ENCODE results near the gene DNAH14. TPM values are rescaled to one million over a fixed set of nuclear protein-coding genes. Genes with fewer than 3 reads are reported as not detected.
"Not testable (repeated sequence)": the region's sequence is repeated elsewhere in the genome, so short reads cannot be mapped to it uniquely, and the experiment has no call there.

DNAH14 gene
- 1 to 10 TPM in 2 of 3 donors, under 1 TPM in 1; 0.80 to 3.6 (median 1.8) TPM for polyA plus RNA-seq

- H3K27ac ChIP-seq (ENCODE audit: low read depth, low read length), result no peak within 1 kb of the TSS
- 1 to 3% (median 2%) methylated on average over 62 to 75 of the region's 75 CpGs for WGBS, 3 donors
These were observed at the start of gene DNAH14 for GRCh38 chr1:224929335-224930237. Gene DNAH14 (plus strand): TSS chr1:224929675. CDS start chr1:224952703, 23,028 bp downstream.

GRCh38 chr1:224880593-224881307, 48.7 kb upstream of the DNAH14 start:
- WGBS, 3 donors, result 59 to 67% (median 63%) methylated on average over 8 of the region's 8 CpGs
- H3K27ac ChIP-seq (ENCODE audit: low read depth, low read length), result no peak overlapping the region

- H3K27ac ChIP-seq (ENCODE audit: low read depth, low read length), result not testable (repeated sequence)
- 80 to 87% (median 82%) methylated on average over 5 of the region's 5 CpGs for WGBS, 3 donors
These were observed 48.2 kb upstream of the DNAH14 start for GRCh38 chr1:224881308-224881692.

GRCh38 chr1:224881762-224882211, 47.7 kb upstream of the DNAH14 start:
- H3K27ac ChIP-seq (ENCODE audit: low read depth, low read length), result no peak overlapping the region

- WGBS, 3 donors, result 65 to 76% (median 73%) methylated on average over 4 of the region's 4 CpGs
These were observed 47.2 kb upstream of the DNAH14 start for GRCh38 chr1:224882264-224882663.

GRCh38 chr1:224883091-224883490, 46.4 kb upstream of the DNAH14 start:
- 81 to 89% (median 88%) methylated on average over 2 of the region's 2 CpGs for WGBS, 3 donors
- no peak overlapping the region for H3K27ac ChIP-seq (ENCODE audit: low read depth, low read length)

More at GRCh38 chr1:224882264-224882663, 47.2 kb upstream of the DNAH14 start:
- no peak overlapping the region for H3K27ac ChIP-seq (ENCODE audit: low read depth, low read length)

GRCh38 chr1:224884361-224884801, 45.1 kb upstream of the DNAH14 start:
- no peak overlapping the region for H3K27ac ChIP-seq (ENCODE audit: low read depth, low read length)
- WGBS, 3 donors, result 12 to 37% (median 33%) methylated on average over 1 of the region's 1 CpG

- WGBS, 3 donors, result 91 to 100% (median 93%) methylated on average over 2 of the region's 2 CpGs
These were observed 44.1 kb upstream of the DNAH14 start for GRCh38 chr1:224885376-224885775.

GRCh38 chr1:224894915-224895314, 34.6 kb upstream of the DNAH14 start:
- 26 to 32% (median 31%) methylated on average over 3 of the region's 3 CpGs for WGBS, 3 donors
- no peak overlapping the region for H3K27ac ChIP-seq (ENCODE audit: low read depth, low read length)

More at GRCh38 chr1:224885376-224885775, 44.1 kb upstream of the DNAH14 start:
- not testable (repeated sequence) for H3K27ac ChIP-seq (ENCODE audit: low read depth, low read length)

- WGBS, 3 donors, result 85 to 90% (median 86%) methylated on average over 5 of the region's 5 CpGs
- H3K27ac ChIP-seq (ENCODE audit: low read depth, low read length), result no peak overlapping the region
These were observed 33.2 kb upstream of the DNAH14 start for GRCh38 chr1:224896130-224896781.

- 94 to 98% (median 96%) methylated on average over 1 of the region's 1 CpG for WGBS, 3 donors
- no peak overlapping the region for H3K27ac ChIP-seq (ENCODE audit: low read depth, low read length)
These were observed 31.7 kb upstream of the DNAH14 start for GRCh38 chr1:224897529-224898327.

GRCh38 chr1:224898937-224899336, 30.5 kb upstream of the DNAH14 start:
- WGBS, 3 donors, result 88 to 95% (median 90%) methylated on average over 3 of the region's 3 CpGs
- no peak overlapping the region for H3K27ac ChIP-seq (ENCODE audit: low read depth, low read length)

- no peak overlapping the region for H3K27ac ChIP-seq (ENCODE audit: low read depth, low read length)
- WGBS, 3 donors, result 80 to 84% (median 83%) methylated on average over 3 of the region's 3 CpGs
These were observed 29.3 kb upstream of the DNAH14 start for GRCh38 chr1:224900062-224900630.

GRCh38 chr1:224901087-224901810, 28.2 kb upstream of the DNAH14 start:
- 66 to 80% (median 67%) methylated on average over 5 of the region's 5 CpGs for WGBS, 3 donors
- H3K27ac ChIP-seq (ENCODE audit: low read depth, low read length), result no peak overlapping the region

GRCh38 chr1:224903955-224904354, 25.5 kb upstream of the DNAH14 start:
- WGBS, 3 donors, result 50 to 62% (median 61%) methylated on average over 2 of the region's 2 CpGs
- H3K27ac ChIP-seq (ENCODE audit: low read depth, low read length), result no peak overlapping the region

- WGBS, 3 donors, result 84 to 98% (median 85%) methylated on average over 1 of the region's 1 CpG
- no peak overlapping the region for H3K27ac ChIP-seq (ENCODE audit: low read depth, low read length)
These were observed 23.1 kb upstream of the DNAH14 start for GRCh38 chr1:224906340-224906739.

- H3K27ac ChIP-seq (ENCODE audit: low read depth, low read length), result no peak overlapping the region
These were observed 18.3 kb upstream of the DNAH14 start for GRCh38 chr1:224911217-224911616.

All from adipose tissue (tissue), 3 donors.